HEK293 (cell line): Measurements from ENCODE around the gene C1QTNF12.
A peak's percentile ranks its signal among the peaks of the same experiment; 100 is the strongest.

Source experiments
- CTCF ChIA-PET: fragments of 350-600 bp; formaldehyde crosslinking; extraction: SDS; loops from one replicate; lab custom pipeline; 2021; ENCODE audit warnings: antibody characterized with exemption; lab: Yijun Ruan, JAX
- POLR2A ChIA-PET: fragments of 300-600 bp; formaldehyde crosslinking; extraction: SDS; loops from one replicate; lab custom pipeline; 2020; ENCODE audit warnings: antibody characterized with exemption, inconsistent platforms; lab: Yijun Ruan, JAX
- H3K27ac ChIP-seq: fragments of 200-500 bp; sonication (Bioruptor generic); 2 replicates; pipeline ENCODE4 v1.5.1; 2014; ENCODE audit warnings: low read depth, low read length, control low read depth, inconsistent platforms; ENCODE audit errors: extremely low read depth
- H3K36me3 ChIP-seq, 2 experiments: fragments of 200-500 bp in 1 of 2; sonication (Bioruptor generic) in 1 of 2; 1 replicate in 1 of 2; 2 replicates in 1 of 2; pipeline ENCODE4 v1.5.1; 2014 to 2017; ENCODE audit warnings: inconsistent platforms in 2 of 2, low read length in 2 of 2; ENCODE audit not compliant: control insufficient read depth in 2 of 2, insufficient read depth in 1 of 2
- H3K4me1 ChIP-seq: fragments of 200-500 bp; sonication (Bioruptor generic); 2 replicates; pipeline ENCODE4 v1.5.1; 2014; ENCODE audit warnings: mild to moderate bottlenecking, low read length, inconsistent platforms; ENCODE audit not compliant: control insufficient read depth, insufficient read depth
- H3K4me3 ChIP-seq: 2 replicates; pipeline ENCODE4 v1.5.1; 2011; ENCODE audit warnings: low read depth, mild to moderate bottlenecking, control low read depth, low read length, moderate library complexity
- H3K9me3 ChIP-seq: fragments of 200-500 bp; sonication (Bioruptor generic); 2 replicates; pipeline ENCODE4 v1.5.1; 2014; ENCODE audit warnings: low read depth, low read length, inconsistent platforms; ENCODE audit not compliant: control insufficient read depth, insufficient read depth
- GLI4 ChIP-seq: fragments of 450-650 bp; formaldehyde crosslinking; IDR thresholded peaks from 2 replicates; pipeline ENCODE4 v1.5.1; 2016; ENCODE audit warnings: missing biosample characterization, missing genetic modification characterization
- GLIS2 ChIP-seq: fragments of 450-650 bp; formaldehyde crosslinking; IDR thresholded peaks from 2 replicates; pipeline ENCODE4 v1.5.1; 2016; ENCODE audit warnings: missing biosample characterization, missing genetic modification characterization
- HIC1 ChIP-seq: fragments of 450-650 bp; formaldehyde crosslinking; IDR thresholded peaks from 2 replicates; pipeline ENCODE4 v1.5.1; 2016; ENCODE audit warnings: missing biosample characterization, missing genetic modification characterization
- KLF10 ChIP-seq: fragments of 450-650 bp; IDR thresholded peaks from 2 replicates; pipeline ENCODE4 v1.5.1; 2018; ENCODE audit warnings: missing biosample characterization, mild to moderate bottlenecking, missing genetic modification characterization
- OVOL3 ChIP-seq: fragments of 450-650 bp; formaldehyde crosslinking; IDR thresholded peaks from 2 replicates; pipeline ENCODE4 v1.5.1; 2016; ENCODE audit warnings: missing biosample characterization, missing genetic modification characterization
- SP2 ChIP-seq: fragments of 450-650 bp; formaldehyde crosslinking; IDR thresholded peaks from 2 replicates; pipeline ENCODE4 v1.5.1; 2016; ENCODE audit warnings: missing biosample characterization, missing genetic modification characterization
- YY2 ChIP-seq: fragments of 450-650 bp; formaldehyde crosslinking; IDR thresholded peaks from 2 replicates; pipeline ENCODE4 v1.5.1; 2016; ENCODE audit warnings: missing biosample characterization, missing genetic modification characterization
- ZFP69B ChIP-seq: fragments of 450-650 bp; formaldehyde crosslinking; IDR thresholded peaks from 2 replicates; pipeline ENCODE4 v1.5.1; 2016; ENCODE audit warnings: missing biosample characterization, missing genetic modification characterization
- ZNF132 ChIP-seq: fragments of 450-650 bp; formaldehyde crosslinking; IDR thresholded peaks from 2 replicates; pipeline ENCODE4 v1.5.1; 2017; ENCODE audit warnings: missing biosample characterization, missing genetic modification characterization, borderline replicate concordance
- ZNF214 ChIP-seq: fragments of 450-650 bp; formaldehyde crosslinking; IDR thresholded peaks from 2 replicates; pipeline ENCODE4 v1.5.1; 2017; ENCODE audit warnings: missing biosample characterization, mild to moderate bottlenecking, missing genetic modification characterization, borderline replicate concordance
- ZNF221 ChIP-seq: fragments of 450-650 bp; formaldehyde crosslinking; IDR thresholded peaks from 2 replicates; pipeline ENCODE4 v1.5.1; 2017; ENCODE audit warnings: missing biosample characterization, missing genetic modification characterization, borderline replicate concordance
- ZNF23 ChIP-seq: fragments of 450-650 bp; formaldehyde crosslinking; IDR thresholded peaks from 2 replicates; pipeline ENCODE4 v1.5.1; 2016; ENCODE audit warnings: missing biosample characterization, missing genetic modification characterization, borderline replicate concordance
- ZNF266 ChIP-seq: fragments of 450-650 bp; formaldehyde crosslinking; IDR thresholded peaks from 2 replicates; pipeline ENCODE4 v1.5.1; 2016; ENCODE audit warnings: missing biosample characterization, missing genetic modification characterization, low read depth
- ZNF433 ChIP-seq: fragments of 450-650 bp; formaldehyde crosslinking; IDR thresholded peaks from 2 replicates; pipeline ENCODE4 v1.5.1; 2016; ENCODE audit warnings: missing biosample characterization, missing genetic modification characterization, low read depth
- ZNF473 ChIP-seq: fragments of 450-650 bp; formaldehyde crosslinking; IDR thresholded peaks from 2 replicates; pipeline ENCODE4 v1.5.1; 2017; ENCODE audit warnings: missing biosample characterization, missing genetic modification characterization
- ZNF501 ChIP-seq: fragments of 450-650 bp; formaldehyde crosslinking; IDR thresholded peaks from 2 replicates; pipeline ENCODE4 v1.5.1; 2016; ENCODE audit warnings: missing biosample characterization, missing genetic modification characterization
- ZNF544 ChIP-seq: fragments of 450-650 bp; formaldehyde crosslinking; IDR thresholded peaks from 2 replicates; pipeline ENCODE4 v1.5.0; 2017; ENCODE audit warnings: missing biosample characterization, missing genetic modification characterization
- ZNF600 ChIP-seq: fragments of 450-650 bp; formaldehyde crosslinking; IDR thresholded peaks from 2 replicates; pipeline ENCODE4 v1.5.1; 2016; ENCODE audit warnings: missing biosample characterization, missing genetic modification characterization
- ZNF645 ChIP-seq: fragments of 450-650 bp; formaldehyde crosslinking; IDR thresholded peaks from 2 replicates; pipeline ENCODE4; 2016; ENCODE audit warnings: missing biosample characterization, missing genetic modification characterization
- ZNF692 ChIP-seq: fragments of 450-650 bp; formaldehyde crosslinking; IDR thresholded peaks from 2 replicates; pipeline ENCODE4 v1.5.1; 2016; ENCODE audit warnings: missing biosample characterization, missing genetic modification characterization
- ZNF768 ChIP-seq: fragments of 450-650 bp; formaldehyde crosslinking; IDR thresholded peaks from 2 replicates; pipeline ENCODE4 v1.5.1; 2018; ENCODE audit warnings: missing biosample characterization, mild to moderate bottlenecking, missing genetic modification characterization
- ZSCAN30 ChIP-seq: fragments of 450-650 bp; IDR thresholded peaks from 2 replicates; pipeline ENCODE4 v1.5.1; 2018; ENCODE audit warnings: missing biosample characterization, mild to moderate bottlenecking, missing genetic modification characterization, moderate library complexity
- ZXDB ChIP-seq: fragments of 450-650 bp; formaldehyde crosslinking; IDR thresholded peaks from 2 replicates; pipeline ENCODE4 v1.5.1; 2016; ENCODE audit warnings: missing biosample characterization, missing genetic modification characterization
- TF ChIP-seq, protein P1 (sequence below): fragments of 450-650 bp; formaldehyde crosslinking; IDR thresholded peaks from 2 replicates; pipeline ENCODE4 v1.5.1; 2017; ENCODE audit warnings: missing biosample characterization, missing genetic modification characterization

Gene C1QTNF12

DNA sequence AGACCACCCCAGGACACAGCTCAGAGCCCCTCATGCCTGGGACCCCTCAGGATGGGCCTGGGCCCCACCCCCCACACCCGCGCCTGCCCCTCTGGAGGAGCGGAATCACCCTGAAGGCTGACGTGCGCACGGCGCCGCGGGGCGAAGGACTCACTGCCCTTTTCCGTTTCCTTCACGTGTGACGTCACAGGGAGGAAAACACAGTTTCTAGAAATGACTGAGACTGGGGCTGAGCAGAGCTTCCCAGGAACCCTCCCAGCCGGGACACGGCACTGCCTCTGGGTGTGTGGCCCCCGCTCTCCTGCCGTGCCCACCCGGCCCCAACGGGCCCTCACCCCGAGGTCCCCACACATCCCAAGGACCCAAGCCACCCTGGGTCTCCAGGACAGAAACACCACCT is 27.2 kb downstream of the C1QTNF12 start:
- no peak for TF ChIP-seq SP2
- CTCF ChIA-PET: interaction anchor here (1.2 to 1.8 kb wide), 2 partner anchors 12 to 97 kb away, joined by 3 to 4 read pairs; no protein-coding TSS in a partner anchor
- H3K36me3 ChIP-seq: peaks cover 4 to 90% of the 10 kb centered on the region in 2 experiments; a peak in 2 of 3 replicates
- H3K4me1 ChIP-seq: no peaks in the 10 kb centered on the region
- POLR2A ChIA-PET: no interaction called here
- no peaks in the 10 kb centered on the region for H3K9me3 ChIP-seq
- no peak overlapping the region for H3K4me3 ChIP-seq
- H3K27ac ChIP-seq: no peak overlapping the region

DNA sequence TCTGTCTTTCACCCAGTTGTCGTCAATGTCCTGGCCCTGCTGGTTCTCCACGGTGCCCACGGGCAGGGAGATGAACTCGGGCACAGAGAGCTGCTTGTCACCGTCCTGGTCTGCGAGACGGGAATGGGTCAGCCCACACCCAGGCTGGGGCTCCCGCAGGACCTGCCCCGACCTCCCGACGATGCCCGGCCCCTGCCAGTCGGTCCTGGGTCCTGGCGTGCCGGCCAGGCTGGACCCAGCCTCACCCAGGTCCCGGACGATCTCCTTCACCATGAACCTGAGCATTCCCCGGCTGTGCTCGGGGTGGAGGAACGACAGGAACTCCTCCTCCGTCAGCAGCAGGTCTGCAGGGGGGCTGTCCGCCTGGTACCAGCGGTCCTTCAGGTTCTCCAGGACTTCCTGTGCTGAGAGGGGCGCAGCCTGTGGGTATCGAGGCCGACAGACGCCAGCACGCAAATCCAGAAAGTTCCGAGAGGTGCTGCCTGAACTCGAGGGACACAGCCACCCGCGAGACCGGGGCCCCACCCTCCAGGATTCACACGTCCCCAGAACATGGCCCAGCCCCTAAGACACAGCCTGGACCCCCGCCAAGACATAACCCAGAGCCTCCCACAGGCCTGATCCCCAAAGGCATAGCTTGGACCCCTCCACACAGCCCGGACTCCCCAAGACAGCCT is 27.9 kb downstream of the C1QTNF12 start:
- POLR2A ChIA-PET: no interaction called here
- no peak for TF ChIP-seq ZSCAN30
- TF ChIP-seq ZNF768 (tag by site-specific recombination): no peak
- TF ChIP-seq ZNF214: no peak
- TF ChIP-seq ZNF221 (tag by site-specific recombination): no peak
- TF ChIP-seq HIC1: peak; percentile 22; the same call in 1 of the 2 replicates
- no peak for TF ChIP-seq GLI4 (tag by site-specific recombination)
- 0 out of 2 replicates have a peak, but pooled peaks have one; percentile 6 for TF ChIP-seq ZNF600
- no peaks in the 10 kb centered on the region for H3K9me3 ChIP-seq
- CTCF ChIA-PET: interaction anchor here (1.2 kb wide), 1 partner anchor 12 kb away, joined by 3 read pairs; no protein-coding TSS in a partner anchor
- no peak overlapping the region for H3K4me3 ChIP-seq
- no peak overlapping the region for H3K27ac ChIP-seq
- H3K4me1 ChIP-seq: no peaks in the 10 kb centered on the region
- H3K36me3 ChIP-seq: peaks cover 4 to 83% of the 10 kb centered on the region in 2 experiments; a peak in 2 of 3 replicates

DNA sequence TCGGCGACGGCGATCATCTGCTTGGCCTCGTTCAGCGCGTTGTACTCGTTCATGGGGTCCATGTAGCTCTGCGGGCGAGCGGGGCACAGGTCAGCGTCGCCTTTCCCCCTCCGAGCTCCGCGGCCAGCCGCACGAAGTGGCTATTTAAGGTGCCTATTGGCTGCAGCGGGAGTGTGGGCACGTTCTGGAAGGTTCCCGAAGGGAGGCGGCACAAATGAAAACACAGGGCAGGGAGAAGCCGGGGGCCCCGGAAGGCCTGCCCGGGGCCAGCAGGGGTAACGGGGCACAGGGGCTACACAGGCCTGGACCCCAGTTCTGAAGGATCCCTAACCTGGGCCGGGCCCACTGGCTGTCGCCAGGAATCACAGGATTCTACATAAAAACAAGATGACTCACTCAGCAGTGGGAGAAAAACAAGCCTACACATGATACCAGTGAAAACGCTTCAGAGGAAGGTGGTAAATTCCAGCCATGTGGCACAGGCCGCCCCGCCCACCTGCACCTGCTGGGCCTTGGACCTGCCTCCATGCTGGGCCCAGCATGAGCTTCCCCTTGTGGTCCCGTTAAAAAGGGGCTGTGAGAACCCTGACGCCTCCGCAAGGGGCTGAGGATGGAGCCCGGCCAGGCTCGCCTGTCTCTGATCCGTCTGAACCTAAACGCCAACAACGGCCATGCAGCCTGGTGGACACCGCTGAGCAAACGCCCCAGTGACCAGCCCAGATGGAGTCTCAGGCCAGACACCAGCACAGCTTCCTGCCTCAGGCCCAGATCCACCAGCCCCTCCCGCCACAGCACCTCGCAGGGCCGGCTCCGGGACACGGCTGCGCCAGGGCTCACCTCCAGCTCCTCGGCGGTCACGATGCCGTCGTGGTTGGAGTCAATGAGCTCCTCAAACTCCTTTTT is 28.6 kb downstream of the C1QTNF12 start:
- POLR2A ChIA-PET: no interaction called here
- H3K27ac ChIP-seq: no peak overlapping the region
- CTCF ChIA-PET: interaction anchor here (1.2 kb wide), 1 partner anchor 13 kb away, joined by 3 read pairs; no protein-coding TSS in a partner anchor
- no peak overlapping the region for H3K4me3 ChIP-seq
- peaks cover 4 to 76% of the 10 kb centered on the region in 2 experiments; a peak in 2 of 3 replicates for H3K36me3 ChIP-seq
- H3K9me3 ChIP-seq: no peaks in the 10 kb centered on the region
- H3K4me1 ChIP-seq: no peaks in the 10 kb centered on the region
- TF ChIP-seq ZXDB (tag by site-specific recombination): no peak
- no peak for TF ChIP-seq ZNF433 (tag by site-specific recombination)
- no peak for TF ChIP-seq ZNF645
- TF ChIP-seq ZNF501: no peak
- peak; percentile 67 for TF ChIP-seq GLIS2 (tag by site-specific recombination)
- TF ChIP-seq ZNF544 (tag by site-specific recombination): no peak
- TF ChIP-seq ZFP69B (tag by site-specific recombination): peak; percentile 84
- TF ChIP-seq ZNF692 (tag by site-specific recombination): peak; percentile 80
- TF ChIP-seq SP2: peak; percentile 47
- TF ChIP-seq YY2 (tag by site-specific recombination): no peak
- no peak for TF ChIP-seq OVOL3 (tag by site-specific recombination)
- TF ChIP-seq ZNF473: no peak
- no peak for TF ChIP-seq ZNF23
- no peak for TF ChIP-seq ZNF266
- TF ChIP-seq, protein P1, sequence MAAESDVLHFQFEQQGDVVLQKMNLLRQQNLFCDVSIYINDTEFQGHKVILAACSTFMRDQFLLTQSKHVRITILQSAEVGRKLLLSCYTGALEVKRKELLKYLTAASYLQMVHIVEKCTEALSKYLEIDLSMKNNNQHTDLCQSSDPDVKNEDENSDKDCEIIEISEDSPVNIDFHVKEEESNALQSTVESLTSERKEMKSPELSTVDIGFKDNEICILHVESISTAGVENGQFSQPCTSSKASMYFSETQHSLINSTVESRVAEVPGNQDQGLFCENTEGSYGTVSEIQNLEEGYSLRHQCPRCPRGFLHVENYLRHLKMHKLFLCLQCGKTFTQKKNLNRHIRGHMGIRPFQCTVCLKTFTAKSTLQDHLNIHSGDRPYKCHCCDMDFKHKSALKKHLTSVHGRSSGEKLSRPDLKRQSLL: peak; percentile 36; the same call in 1 of the 2 replicates
- peak; percentile 61; the same call in 1 of the 2 replicates for TF ChIP-seq KLF10 (tag by site-specific recombination)
- TF ChIP-seq ZNF132 (tag by site-specific recombination): no peak
